Measurements from ENCODE around the gene TEX26. TPM values are rescaled to one million over a fixed set of nuclear protein-coding genes. Genes with fewer than 3 reads are reported as not detected.

Gene TEX26
- polyA plus RNA-seq, 1 donor from 2014 or later: not detected

DNA sequence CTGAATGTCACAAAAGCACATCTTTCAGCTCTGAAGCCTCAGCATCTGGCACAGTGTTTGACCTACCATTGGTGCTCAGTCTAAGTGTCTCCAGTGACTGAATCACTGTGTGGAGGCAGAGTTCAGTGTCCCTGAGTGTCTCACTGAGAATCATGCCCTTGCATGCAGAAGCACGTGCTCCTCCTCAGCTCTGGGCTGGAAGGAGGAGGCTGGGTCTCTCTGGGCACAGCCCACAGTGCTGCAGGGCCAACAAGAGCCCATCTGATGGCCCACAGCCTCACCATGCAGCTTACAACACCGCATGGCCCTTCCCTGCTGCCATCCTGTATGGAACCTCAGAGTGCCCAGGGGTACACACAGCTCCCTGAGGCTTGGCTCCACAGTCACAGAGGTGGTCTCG is 86.1 kb downstream of the TEX26 start:
- H3K9ac ChIP-seq (ENCODE audit: low read length): no peak overlapping the region
- no peaks in the 10 kb centered on the region for H3F3A ChIP-seq (ENCODE audit: insufficient read depth, low read length, poor library complexity, severe bottlenecking)
- TF ChIP-seq POLR2AphosphoS5 (IDR thresholded peaks at IDR 0.05): no peak
- no peak for TF ChIP-seq MXI1 (conservative IDR thresholded peaks at IDR 0.05; ENCODE audit: poor library complexity, severe bottlenecking)
- H3K4me3 ChIP-seq (ENCODE audit: low read length): no peak overlapping the region
- no peak overlapping the region for H3K4me2 ChIP-seq (ENCODE audit: low read length)
- H3K36me3 ChIP-seq (ENCODE audit: insufficient read depth, low read length): no peaks in the 10 kb centered on the region
- no peak overlapping the region for H3K27ac ChIP-seq (ENCODE audit: low read length)
- no peaks in the 10 kb centered on the region for H3K9me2 ChIP-seq (ENCODE audit: insufficient read depth, low read length)
- H3K27me3 ChIP-seq (ENCODE audit: insufficient read depth, low read depth, low read length): no peaks in the 10 kb centered on the region
- no peaks in the 10 kb centered on the region for H3K9me3 ChIP-seq (ENCODE audit: low read length)
- H2AFZ ChIP-seq (ENCODE audit: low read depth, low read length): no peak overlapping the region
- no peaks in the 10 kb centered on the region for H4K20me1 ChIP-seq (ENCODE audit: insufficient read depth)
- H3K79me2 ChIP-seq (replicated peaks; ENCODE audit: insufficient read depth, low read length): no peaks in the 10 kb centered on the region

DNA sequence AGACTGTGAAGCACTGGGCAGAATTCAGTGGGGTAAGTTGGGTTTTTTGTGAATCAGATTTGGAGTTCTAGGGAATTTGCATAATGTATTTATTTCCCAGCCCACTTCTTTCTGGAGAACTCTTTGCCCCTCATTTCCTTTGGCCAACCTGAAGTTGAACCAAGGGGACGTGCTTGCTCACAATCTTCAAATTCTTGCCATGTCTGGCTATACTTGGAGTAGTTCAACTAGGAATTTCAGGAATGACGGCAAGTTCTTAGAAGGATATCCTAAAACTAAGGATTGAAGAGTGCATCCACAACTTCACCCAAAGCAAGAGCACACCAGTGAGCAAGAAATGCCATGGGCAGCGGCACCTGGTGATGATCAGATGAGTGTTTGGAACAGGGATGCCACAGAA is 88.5 kb downstream of the TEX26 start:
- no peaks in the 10 kb centered on the region for H3K27me3 ChIP-seq (ENCODE audit: insufficient read depth, low read depth, low read length)
- no peaks in the 10 kb centered on the region for H3K9me3 ChIP-seq (ENCODE audit: low read length)
- H4K20me1 ChIP-seq (ENCODE audit: insufficient read depth): no peaks in the 10 kb centered on the region
- H3K27ac ChIP-seq (ENCODE audit: low read length): no peak overlapping the region
- H3K4me3 ChIP-seq (ENCODE audit: low read length): no peak overlapping the region
- no peak overlapping the region for H3K4me2 ChIP-seq (ENCODE audit: low read length)
- H3F3A ChIP-seq (ENCODE audit: insufficient read depth, low read length, poor library complexity, severe bottlenecking): no peaks in the 10 kb centered on the region
- no peaks in the 10 kb centered on the region for H3K9me2 ChIP-seq (ENCODE audit: insufficient read depth, low read length)
- TF ChIP-seq RAD21 (conservative IDR thresholded peaks at IDR 0.05): no peak
- TF ChIP-seq, protein P1, sequence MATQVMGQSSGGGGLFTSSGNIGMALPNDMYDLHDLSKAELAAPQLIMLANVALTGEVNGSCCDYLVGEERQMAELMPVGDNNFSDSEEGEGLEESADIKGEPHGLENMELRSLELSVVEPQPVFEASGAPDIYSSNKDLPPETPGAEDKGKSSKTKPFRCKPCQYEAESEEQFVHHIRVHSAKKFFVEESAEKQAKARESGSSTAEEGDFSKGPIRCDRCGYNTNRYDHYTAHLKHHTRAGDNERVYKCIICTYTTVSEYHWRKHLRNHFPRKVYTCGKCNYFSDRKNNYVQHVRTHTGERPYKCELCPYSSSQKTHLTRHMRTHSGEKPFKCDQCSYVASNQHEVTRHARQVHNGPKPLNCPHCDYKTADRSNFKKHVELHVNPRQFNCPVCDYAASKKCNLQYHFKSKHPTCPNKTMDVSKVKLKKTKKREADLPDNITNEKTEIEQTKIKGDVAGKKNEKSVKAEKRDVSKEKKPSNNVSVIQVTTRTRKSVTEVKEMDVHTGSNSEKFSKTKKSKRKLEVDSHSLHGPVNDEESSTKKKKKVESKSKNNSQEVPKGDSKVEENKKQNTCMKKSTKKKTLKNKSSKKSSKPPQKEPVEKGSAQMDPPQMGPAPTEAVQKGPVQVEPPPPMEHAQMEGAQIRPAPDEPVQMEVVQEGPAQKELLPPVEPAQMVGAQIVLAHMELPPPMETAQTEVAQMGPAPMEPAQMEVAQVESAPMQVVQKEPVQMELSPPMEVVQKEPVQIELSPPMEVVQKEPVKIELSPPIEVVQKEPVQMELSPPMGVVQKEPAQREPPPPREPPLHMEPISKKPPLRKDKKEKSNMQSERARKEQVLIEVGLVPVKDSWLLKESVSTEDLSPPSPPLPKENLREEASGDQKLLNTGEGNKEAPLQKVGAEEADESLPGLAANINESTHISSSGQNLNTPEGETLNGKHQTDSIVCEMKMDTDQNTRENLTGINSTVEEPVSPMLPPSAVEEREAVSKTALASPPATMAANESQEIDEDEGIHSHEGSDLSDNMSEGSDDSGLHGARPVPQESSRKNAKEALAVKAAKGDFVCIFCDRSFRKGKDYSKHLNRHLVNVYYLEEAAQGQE (IDR thresholded peaks at IDR 0.05; ENCODE audit: borderline replicate concordance): no peak
- H3K36me3 ChIP-seq (ENCODE audit: insufficient read depth, low read length): no peaks in the 10 kb centered on the region
- no peaks in the 10 kb centered on the region for H3K79me2 ChIP-seq (replicated peaks; ENCODE audit: insufficient read depth, low read length)
- no peak overlapping the region for H2AFZ ChIP-seq (ENCODE audit: low read depth, low read length)
- H3K9ac ChIP-seq (ENCODE audit: low read length): no peak overlapping the region

DNA sequence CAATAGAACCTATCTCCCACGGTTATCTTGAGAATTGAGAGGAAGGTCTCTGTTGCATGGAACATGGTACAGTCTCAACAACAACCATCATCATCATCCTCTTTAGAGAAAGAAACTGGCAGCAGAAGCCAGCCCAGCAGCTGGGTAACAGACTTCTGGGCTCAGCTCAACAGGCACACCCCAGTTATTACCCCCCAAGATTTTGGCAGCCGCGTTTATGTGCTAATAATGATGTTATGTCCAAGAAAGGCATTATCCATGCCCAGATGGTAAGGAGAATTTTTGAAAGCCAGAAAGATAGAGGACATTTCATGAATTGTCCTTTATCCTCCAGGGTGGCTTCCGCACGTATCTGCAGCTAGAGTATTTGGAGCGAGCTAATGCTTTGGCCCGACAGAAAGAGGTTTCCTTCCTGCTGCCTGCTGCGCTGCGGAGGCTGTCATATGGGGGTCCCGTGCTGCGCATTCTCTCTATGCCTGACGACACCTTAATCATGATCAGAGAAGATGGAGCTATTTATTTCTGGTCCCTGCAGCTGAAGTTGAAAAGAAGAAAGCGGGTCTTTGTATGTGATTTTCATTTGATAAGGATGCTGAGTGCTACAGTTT is 89.9 kb downstream of the TEX26 start:
- Histone ChIP-seq H3K9ac (ENCODE audit: low read length) (peak overlapping the region; percentile 52), H3K79me2 (replicated peaks; ENCODE audit: insufficient read depth, low read length) (no peaks in the 10 kb centered on the region), H3K4me2 (ENCODE audit: low read length) (peak overlapping the region; percentile 45), H3K4me3 (ENCODE audit: low read length) (peak overlapping the region; percentile 9), H3K9me2 (ENCODE audit: insufficient read depth, low read length) (no peaks in the 10 kb centered on the region), H3K36me3 (ENCODE audit: insufficient read depth, low read length) (no peaks in the 10 kb centered on the region), H3K27ac (ENCODE audit: low read length) (peak overlapping the region; percentile 85), H4K20me1 (ENCODE audit: insufficient read depth) (no peaks in the 10 kb centered on the region), H3K9me3 (ENCODE audit: low read length) (no peaks in the 10 kb centered on the region), H3F3A (ENCODE audit: insufficient read depth, low read length, poor library complexity, severe bottlenecking) (no peaks in the 10 kb centered on the region), H2AFZ (ENCODE audit: low read depth, low read length) (peak overlapping the region; percentile 35), H3K27me3 (ENCODE audit: insufficient read depth, low read depth, low read length) (no peaks in the 10 kb centered on the region)
- TF ChIP-seq MXI1 (conservative IDR thresholded peaks at IDR 0.05; ENCODE audit: poor library complexity, severe bottlenecking) (no peak), SMC3 (conservative IDR thresholded peaks at IDR 0.05; ENCODE audit: poor library complexity) (peak; percentile 21), EZH2 (IDR thresholded peaks at IDR 0.05; ENCODE audit: borderline replicate concordance, insufficient read depth, low read length, poor library complexity, severe bottlenecking) (no peak), RAD21 (conservative IDR thresholded peaks at IDR 0.05) (peak; percentile 25), POLR2AphosphoS5 (IDR thresholded peaks at IDR 0.05) (no peak), EP300 (conservative IDR thresholded peaks at IDR 0.05; ENCODE audit: poor library complexity, severe bottlenecking) (peak; percentile 39), TAF1 (IDR thresholded peaks at IDR 0.05; ENCODE audit: low read depth) (no peak)
- TF ChIP-seq, protein P1 (IDR thresholded peaks at IDR 0.05; ENCODE audit: borderline replicate concordance): no peak
- TF ChIP-seq, protein P2, sequence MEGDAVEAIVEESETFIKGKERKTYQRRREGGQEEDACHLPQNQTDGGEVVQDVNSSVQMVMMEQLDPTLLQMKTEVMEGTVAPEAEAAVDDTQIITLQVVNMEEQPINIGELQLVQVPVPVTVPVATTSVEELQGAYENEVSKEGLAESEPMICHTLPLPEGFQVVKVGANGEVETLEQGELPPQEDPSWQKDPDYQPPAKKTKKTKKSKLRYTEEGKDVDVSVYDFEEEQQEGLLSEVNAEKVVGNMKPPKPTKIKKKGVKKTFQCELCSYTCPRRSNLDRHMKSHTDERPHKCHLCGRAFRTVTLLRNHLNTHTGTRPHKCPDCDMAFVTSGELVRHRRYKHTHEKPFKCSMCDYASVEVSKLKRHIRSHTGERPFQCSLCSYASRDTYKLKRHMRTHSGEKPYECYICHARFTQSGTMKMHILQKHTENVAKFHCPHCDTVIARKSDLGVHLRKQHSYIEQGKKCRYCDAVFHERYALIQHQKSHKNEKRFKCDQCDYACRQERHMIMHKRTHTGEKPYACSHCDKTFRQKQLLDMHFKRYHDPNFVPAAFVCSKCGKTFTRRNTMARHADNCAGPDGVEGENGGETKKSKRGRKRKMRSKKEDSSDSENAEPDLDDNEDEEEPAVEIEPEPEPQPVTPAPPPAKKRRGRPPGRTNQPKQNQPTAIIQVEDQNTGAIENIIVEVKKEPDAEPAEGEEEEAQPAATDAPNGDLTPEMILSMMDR (IDR thresholded peaks at IDR 0.05; ENCODE audit: poor library complexity, severe bottlenecking): no peak
